DMS 273 (cell line): Measurements from ENCODE around the gene IL36RN.
A peak's percentile ranks its signal among the peaks of the same experiment; 100 is the strongest.
"Not testable (repeated sequence)": the region's sequence is repeated elsewhere in the genome, so short reads cannot be mapped to it uniquely, and the experiment has no call there.

Experiments
- DNase-seq: peaks from one replicate; lab custom pipeline; 2025; ENCODE audit not compliant: unreplicated experiment; lab: John Stamatoyannopoulos, UW

IL36RN gene

GRCh38 chr2:113072584-113072983 is 13.6 kb downstream of the IL36RN start:
- DNase-seq: no peak

GRCh38 chr2:113073325-113073834 is 14.4 kb downstream of the IL36RN start:
- no peak for DNase-seq

- DNase-seq: no peak
Observed at GRCh38 chr2:113075030-113075429, 16.0 kb downstream of the IL36RN start.

- DNase-seq: no peak
Observed at GRCh38 chr2:113075600-113075999, 16.6 kb downstream of the IL36RN start.

- no peak for DNase-seq
Observed at GRCh38 chr2:113076954-113077669, 18.1 kb downstream of the IL36RN start.

GRCh38 chr2:113077921-113078320 is 18.9 kb downstream of the IL36RN start:
- no peak for DNase-seq

GRCh38 chr2:113078350-113078839 is 19.4 kb downstream of the IL36RN start:
- no peak for DNase-seq

GRCh38 chr2:113079131-113079530 is 20.1 kb downstream of the IL36RN start:
- DNase-seq: no peak

- DNase-seq: peak; percentile 64
Observed at GRCh38 chr2:113080134-113080533, 21.1 kb downstream of the IL36RN start.

- no peak for DNase-seq
Observed at GRCh38 chr2:113081488-113082210, 22.7 kb downstream of the IL36RN start.

- no peak for DNase-seq
Observed at GRCh38 chr2:113083296-113083695, 24.3 kb downstream of the IL36RN start.

- DNase-seq: peak; percentile 24
Observed at GRCh38 chr2:113084249-113085000, 25.4 kb downstream of the IL36RN start.

GRCh38 chr2:113085542-113085941 is 26.5 kb downstream of the IL36RN start:
- no peak for DNase-seq

- no peak for DNase-seq
Observed at GRCh38 chr2:113088213-113088992, 29.4 kb downstream of the IL36RN start.

GRCh38 chr2:113089916-113090315 is 30.9 kb downstream of the IL36RN start:
- DNase-seq: no peak

- DNase-seq: no peak
Observed at GRCh38 chr2:113091231-113091896, 32.4 kb downstream of the IL36RN start.

- DNase-seq: no peak
Observed at GRCh38 chr2:113092864-113093612, 34.0 kb downstream of the IL36RN start.

GRCh38 chr2:113093613-113093977 is 34.6 kb downstream of the IL36RN start:
- no peak for DNase-seq

GRCh38 chr2:113096306-113096705 is 37.3 kb downstream of the IL36RN start:
- not testable (repeated sequence) for DNase-seq
